Breast epithelium (tissue), 3 donors: ENCODE measurements around the gene CACNG8.

Experiments
- CTCF ChIP-seq, 3 donors: fragments of 450-650 bp; IDR thresholded peaks; one replicate each; pipeline ENCODE4 v1.5.1; 2016 to 2017; ENCODE audit warnings: antibody characterized with exemption in 3 of 3, mild to moderate bottlenecking in 3 of 3, moderate library complexity in 3 of 3
- POLR2A ChIP-seq: fragments of 450-650 bp; IDR thresholded peaks from one replicate; pipeline ENCODE4 v1.6.1; 2016; ENCODE audit warnings: antibody characterized with exemption, mild to moderate bottlenecking, moderate library complexity

- no peak for TF ChIP-seq CTCF (IDR thresholded peaks at IDR 0.05)
- TF ChIP-seq POLR2A = no peak
These were observed 19.3 kb downstream of the CACNG8 start for GRCh38 chr19:53982001-53982451.
